ENCODE measurements around the gene PPT2. TPM values are rescaled to one million over a fixed set of nuclear protein-coding genes. Genes with fewer than 3 reads are reported as not detected.

The PPT2 gene
- polyA plus RNA-seq, 2 of the 4 experiments (the other 2 are of a cell fraction), result 9.3 to 11.7 TPM

- WGBS (ENCODE audit: missing lambda C conversion rate), result 100% methylated on average over 1 of the region's 1 CpG
- POLR2A ChIA-PET, result interaction anchor here (0.5 to 1.5 kb wide), 2 partner anchors 14 to 21 kb away, joined by 3 read pairs; partner anchors contain the start of gene ATF6B
- ATAC-seq (no peak), FAIRE-seq (no peak), DNase-seq (ENCODE audit: low read depth in 1 of 2, low spot score in 1 of 2) (no peak)
- Histone ChIP-seq H3K9me3 (no peaks in the 10 kb centered on the region), H3K4me1 (peaks cover 15% of the 10 kb centered on the region), H3K27ac (no peak overlapping the region), H3K4me3 (no peak overlapping the region), H3K4me2 (peak overlapping the region; percentile 41; the same call in 1 of the 3 replicates)
- TF ChIP-seq MAZ (IDR thresholded peaks at IDR 0.05; ENCODE audit: borderline replicate concordance, low read depth, low read length), result no peak
- no peak for TF ChIP-seq ZSCAN20 (CRISPR knock-in tag; IDR thresholded peaks at IDR 0.05)
- TF ChIP-seq FOSB (CRISPR knock-in tag; IDR thresholded peaks at IDR 0.05), result no peak
- TF ChIP-seq RNF2 (IDR thresholded peaks at IDR 0.05; ENCODE audit: borderline replicate concordance, low read depth), result no peak
- TF ChIP-seq FOXS1 (CRISPR knock-in tag; IDR thresholded peaks at IDR 0.05), result no peak
- TF ChIP-seq POLR2AphosphoS2 (conservative IDR thresholded peaks at IDR 0.05; ENCODE audit: low read length), result no peak
- no peak for TF ChIP-seq ATOH8 (CRISPR knock-in tag; IDR thresholded peaks at IDR 0.05; ENCODE audit: low read depth)
- TF ChIP-seq BCL3 (IDR thresholded peaks at IDR 0.05), result no peak
- CTCF ChIA-PET, result interaction anchor here (0.6 to 5.5 kb wide), 3 partner anchors 10 to 44 kb away, joined by 3 to 39 read pairs (median 5); no protein-coding TSS in a partner anchor
These were observed 46.5 kb upstream of the PPT2 start for GRCh38 chr6:32107406-32107805.

GRCh38 chr6:32108094-32108627 is 45.8 kb upstream of the PPT2 start:
- no peak for FAIRE-seq

More at GRCh38 chr6:32108094-32108627, 45.8 kb upstream of the PPT2 start:
- TF ChIP-seq NFE2L2 (conservative IDR thresholded peaks at IDR 0.05; ENCODE audit: low read length) (no peak), NR3C1 (IDR thresholded peaks at IDR 0.05) (no peak), GATA3 (IDR thresholded peaks at IDR 0.05; ENCODE audit: borderline replicate concordance) (no peak), CBX2 (IDR thresholded peaks at IDR 0.05; ENCODE audit: borderline replicate concordance, low read depth) (no peak), ESRRA (IDR thresholded peaks at IDR 0.05; ENCODE audit: borderline replicate concordance, low read length) (no peak), RNF2 (IDR thresholded peaks at IDR 0.05; ENCODE audit: borderline replicate concordance, low read depth) (no peak), USF2 (IDR thresholded peaks at IDR 0.05) (no peak), CHD2 (IDR thresholded peaks at IDR 0.05; ENCODE audit: low read length, partially characterized antibody) (no peak), HEYL (CRISPR knock-in tag; IDR thresholded peaks at IDR 0.05) (no peak), REST (IDR thresholded peaks at IDR 0.05) (no peak), EHF (CRISPR knock-in tag; IDR thresholded peaks at IDR 0.05) (no peak), TFCP2L1 (CRISPR knock-in tag; IDR thresholded peaks at IDR 0.05) (no peak)
- DNase-seq (ENCODE audit: low read depth in 1 of 2, low spot score in 1 of 2) (no peak), ATAC-seq (peak; percentile 52 to 71; a peak in 4 of 6 replicates)
- ChIA-PET POLR2A (interaction anchor here (1.5 kb wide), 1 partner anchor 15 kb away, joined by 3 read pairs; no protein-coding TSS in a partner anchor), CTCF (interaction anchor here (0.6 to 5.5 kb wide), 2 partner anchors 9 to 21 kb away, joined by 3 to 39 read pairs; no protein-coding TSS in a partner anchor)
- 27% methylated on average over 5 of the region's 15 CpGs for WGBS (ENCODE audit: missing lambda C conversion rate)
- Histone ChIP-seq H3K27ac (peak overlapping the region in 1 of 2 experiments; percentile 55; a peak in 3 of 6 replicates), H3K4me3 (no peak overlapping the region), H3K9me3 (no peaks in the 10 kb centered on the region), H3K4me2 (peak overlapping the region; percentile 41; the same call in 2 of the 3 replicates), H3K4me1 (peaks cover 15% of the 10 kb centered on the region)

Data from A549 (cell line).